Neuronal stem cell (in vitro differentiated cells): Measurements from ENCODE around the gene THY1.

Experiments
- DNase-seq: peaks from one replicate; pipeline ENCODE4 v3.0.0-alpha.2; 2013; ENCODE audit warnings: low spot score
- H2AFZ ChIP-seq: one replicate; pipeline ENCODE4 v1.6.1; 2013; ENCODE audit warnings: mild to moderate bottlenecking, low read length, inconsistent platforms
- H2AK5ac ChIP-seq: 2 replicates; pipeline ENCODE4 v1.6.1; 2013; ENCODE audit warnings: low read depth, mild to moderate bottlenecking, inconsistent platforms, low read length, moderate library complexity, mixed read lengths
- H2BK120ac ChIP-seq: 2 replicates; pipeline ENCODE4 v1.6.1; 2013; ENCODE audit warnings: low read depth, mild to moderate bottlenecking, inconsistent platforms, low read length, moderate library complexity, mixed read lengths
- H2BK12ac ChIP-seq: one replicate; pipeline ENCODE4 v1.6.1; 2013; ENCODE audit warnings: low read length, inconsistent platforms
- H2BK15ac ChIP-seq: 2 replicates; pipeline ENCODE4 v1.6.1; 2013; ENCODE audit warnings: mild to moderate bottlenecking, low read length, inconsistent platforms, mixed read lengths
- H2BK5ac ChIP-seq: one replicate; pipeline ENCODE4 v1.6.1; 2013; ENCODE audit warnings: inconsistent platforms, mild to moderate bottlenecking, low read length, moderate library complexity
- H3K14ac ChIP-seq: one replicate; pipeline ENCODE4 v1.6.1; 2013; ENCODE audit warnings: low read length, inconsistent platforms
- H3K18ac ChIP-seq: 2 replicates; pipeline ENCODE4 v1.6.1; 2013; ENCODE audit warnings: low read length, inconsistent platforms
- H3K23ac ChIP-seq: 2 replicates; pipeline ENCODE4 v1.6.1; 2013; ENCODE audit warnings: low read depth, mild to moderate bottlenecking, mixed read lengths, low read length, inconsistent platforms; ENCODE audit not compliant: poor library complexity
- H3K27ac ChIP-seq: replicated peaks from 3 replicates; pipeline ENCODE4 v1.5.1; 2013; ENCODE audit warnings: low read length, inconsistent platforms
- H3K27me3 ChIP-seq, 3 experiments: 2 replicates each; pipeline ENCODE4 v1.6.1; 2013; ENCODE audit warnings: low read length in 3 of 3, mild to moderate bottlenecking in 2 of 3, inconsistent platforms in 1 of 3, low read depth in 1 of 3, mixed read lengths in 1 of 3, moderate library complexity in 1 of 3; ENCODE audit not compliant: control insufficient read depth in 3 of 3, insufficient read depth in 3 of 3
- H3K36me3 ChIP-seq, 2 donors: replicated peaks in 1 of 2; 2 replicates each; pipeline ENCODE4 v1.6.1; 2013; ENCODE audit warnings: low read length in 2 of 2; ENCODE audit not compliant: control insufficient read depth in 2 of 2, insufficient read depth in 2 of 2
- H3K4ac ChIP-seq: 2 replicates; pipeline ENCODE4 v1.6.1; 2013; ENCODE audit warnings: inconsistent platforms, mild to moderate bottlenecking, low read length, moderate library complexity
- H3K4me1 ChIP-seq, 2 donors: 1 replicate in 1 of 2; 2 replicates in 1 of 2; pipeline ENCODE4 v1.6.1; 2013; ENCODE audit warnings: low read length in 2 of 2, low read depth in 1 of 2; ENCODE audit not compliant: control insufficient read depth in 2 of 2, insufficient read depth in 1 of 2
- H3K4me2 ChIP-seq: one replicate; pipeline ENCODE4 v1.6.1; 2013; ENCODE audit warnings: mild to moderate bottlenecking, low read length, inconsistent platforms; ENCODE audit not compliant: insufficient read depth, poor library complexity, severe bottlenecking
- H3K4me3 ChIP-seq, 2 donors: 2 replicates each; pipeline ENCODE4 v1.5.1; 2013; ENCODE audit warnings: low read length in 2 of 2, mild to moderate bottlenecking in 2 of 2, inconsistent platforms in 1 of 2, moderate library complexity in 1 of 2
- H3K79me1 ChIP-seq: one replicate; pipeline ENCODE4 v1.6.1; 2013; ENCODE audit warnings: low read depth, mild to moderate bottlenecking, inconsistent platforms, low read length, moderate library complexity
- H3K9ac ChIP-seq: one replicate; pipeline ENCODE4 v1.6.1; 2013; ENCODE audit warnings: mild to moderate bottlenecking, low read depth, low read length, inconsistent platforms; ENCODE audit not compliant: poor library complexity
- H3K9me3 ChIP-seq, 2 donors: replicated peaks in 1 of 2; 2 replicates each; pipeline versions ENCODE3 to v1.6.1; 2013; ENCODE audit warnings: low read length in 2 of 2, mild to moderate bottlenecking in 2 of 2, inconsistent platforms in 1 of 2, low read depth in 1 of 2, mixed read lengths in 1 of 2, moderate library complexity in 1 of 2; ENCODE audit not compliant: control insufficient read depth in 2 of 2, insufficient read depth in 1 of 2
- H4K8ac ChIP-seq: one replicate; pipeline ENCODE4 v1.6.1; 2013; ENCODE audit warnings: low read depth, mild to moderate bottlenecking, inconsistent platforms, low read length, moderate library complexity
- H4K91ac ChIP-seq: one replicate; pipeline ENCODE4 v1.6.1; 2013; ENCODE audit warnings: low read length, low read depth, mild to moderate bottlenecking, inconsistent platforms; ENCODE audit not compliant: poor library complexity
- WGBS, 2 donors: extraction: QIAGEN DNeasy Blood & Tissue Kit; methylation state at CpG; one replicate each; pipeline ENCODE4 v1.1.7; 2013; ENCODE audit warnings: missing lambda C conversion rate in 2 of 2, mixed read lengths in 1 of 2; ENCODE audit not compliant: insufficient read length in 2 of 2, insufficient replicate concordance in 1 of 2; ENCODE audit errors: extremely low coverage in 2 of 2; 5-methylcytosine and 5-hydroxymethylcytosine counted together

THY1 gene

GRCh38 chr11:119416606-119417580 lies 6.1 kb downstream of the THY1 start:
- WGBS, 2 donors, result no CpG with 5 or more reads among the region's 16 CpGs
- peaks cover 8% of the 10 kb centered on the region for H3K79me1 ChIP-seq
- no peak overlapping the region for H3K18ac ChIP-seq
- peaks cover 7 to 12% of the 10 kb centered on the region in 2 donors for H3K4me1 ChIP-seq
- H3K4me2 ChIP-seq, result no peak overlapping the region
- no peak overlapping the region for H3K23ac ChIP-seq
- no peak overlapping the region for H2AK5ac ChIP-seq
- H3K27me3 ChIP-seq, result peaks cover 0 to 1% (median 0%) of the 10 kb centered on the region in 3 experiments
- H3K4ac ChIP-seq, result no peak overlapping the region
- no peak overlapping the region for H2BK15ac ChIP-seq
- no peak overlapping the region for H2BK5ac ChIP-seq
- H3K14ac ChIP-seq, result no peak overlapping the region
- no peak overlapping the region for H4K8ac ChIP-seq
- no peaks in the 10 kb centered on the region for H3K9me3 ChIP-seq
- H3K27ac ChIP-seq, result no peak overlapping the region
- no peak overlapping the region for H4K91ac ChIP-seq
- no peak overlapping the region for H2AFZ ChIP-seq
- H2BK120ac ChIP-seq, result no peak overlapping the region
- peaks cover 10 to 16% of the 10 kb centered on the region in 2 donors for H3K36me3 ChIP-seq
- no peak overlapping the region for H2BK12ac ChIP-seq
- DNase-seq, result no peak
- H3K9ac ChIP-seq, result peak overlapping the region; percentile 25
- H3K4me3 ChIP-seq, result no peak overlapping the region

GRCh38 chr11:119415966-119416365 lies 7.0 kb downstream of the THY1 start:
- DNase-seq, result no peak
- Histone ChIP-seq H2BK15ac (no peak overlapping the region), H2BK5ac (no peak overlapping the region), H3K27me3 (no peaks in the 10 kb centered on the region), H4K91ac (no peak overlapping the region), H2BK120ac (no peak overlapping the region), H3K9ac (no peak overlapping the region), H3K23ac (no peak overlapping the region), H2AK5ac (no peak overlapping the region), H3K27ac (no peak overlapping the region), H2BK12ac (no peak overlapping the region), H3K36me3 (peaks cover 10 to 16% of the 10 kb centered on the region in 2 donors), H3K4ac (no peak overlapping the region), H3K14ac (no peak overlapping the region), H3K4me2 (no peak overlapping the region), H4K8ac (no peak overlapping the region), H3K9me3 (no peaks in the 10 kb centered on the region), H3K18ac (no peak overlapping the region), H3K4me3 (no peak overlapping the region), H3K79me1 (peaks cover 7% of the 10 kb centered on the region), H2AFZ (no peak overlapping the region), H3K4me1 (peaks cover 3 to 4% of the 10 kb centered on the region in 2 donors)
- WGBS, 2 donors, result no CpG with 5 or more reads among the region's 10 CpGs

- DNase-seq, result no peak
- Histone ChIP-seq H3K18ac (peak overlapping the region; percentile 36), H3K36me3 (peaks cover 10 to 14% of the 10 kb centered on the region in 2 donors), H2BK12ac (no peak overlapping the region), H3K9ac (no peak overlapping the region), H3K4me2 (no peak overlapping the region), H3K4ac (no peak overlapping the region), H2AFZ (no peak overlapping the region), H3K14ac (no peak overlapping the region), H3K4me1 (peaks cover 0 to 1% of the 10 kb centered on the region in 2 donors), H2BK5ac (no peak overlapping the region), H3K4me3 (no peak overlapping the region), H2BK120ac (no peak overlapping the region), H3K79me1 (peaks cover 3% of the 10 kb centered on the region), H3K23ac (no peak overlapping the region), H4K91ac (no peak overlapping the region), H3K27ac (no peak overlapping the region), H2BK15ac (no peak overlapping the region), H2AK5ac (no peak overlapping the region), H3K27me3 (no peaks in the 10 kb centered on the region), H4K8ac (no peak overlapping the region), H3K9me3 (no peaks in the 10 kb centered on the region)
- no CpG with 5 or more reads among the region's 3 CpGs for whole genome bisulfite sequencing, 2 donors
Measured at GRCh38 chr11:119415517-119415916, 7.5 kb downstream of the THY1 start.

- H3K18ac ChIP-seq, result no peak overlapping the region
- no peak overlapping the region for H3K4me3 ChIP-seq
- H2BK15ac ChIP-seq, result no peak overlapping the region
- H2BK120ac ChIP-seq, result no peak overlapping the region
- H3K36me3 ChIP-seq, result peaks cover 6 to 10% of the 10 kb centered on the region in 2 donors
- H4K8ac ChIP-seq, result no peak overlapping the region
- H3K23ac ChIP-seq, result no peak overlapping the region
- DNase-seq, result no peak
- H3K4ac ChIP-seq, result no peak overlapping the region
- no peak overlapping the region for H3K27ac ChIP-seq
- no peak overlapping the region for H3K4me2 ChIP-seq
- H2BK12ac ChIP-seq, result no peak overlapping the region
- H3K9ac ChIP-seq, result no peak overlapping the region
- peaks cover 0 to 1% of the 10 kb centered on the region in 2 donors for H3K4me1 ChIP-seq
- no peaks in the 10 kb centered on the region for H3K27me3 ChIP-seq
- no peak overlapping the region for H2BK5ac ChIP-seq
- H3K14ac ChIP-seq, result no peak overlapping the region
- H2AFZ ChIP-seq, result no peak overlapping the region
- H4K91ac ChIP-seq, result no peak overlapping the region
- no peak overlapping the region for H2AK5ac ChIP-seq
- H3K9me3 ChIP-seq, result no peaks in the 10 kb centered on the region
- no peaks in the 10 kb centered on the region for H3K79me1 ChIP-seq
Measured at GRCh38 chr11:119414734-119415133, 8.2 kb downstream of the THY1 start.
